CD4-positive, alpha-beta T cell treated with Interleukin-12 subunit alpha and Interleukin-12 subunit beta, for 1 hour (primary cell): ENCODE measurements around the gene DOCK9.

Experiments used
- DNase-seq: peaks from one replicate; pipeline ENCODE4 v3.0.0-alpha.2; 2020

Gene DOCK9

GRCh38 chr13:98977568-98978265, at the start of gene DOCK9:
TSS of gene DOCK9 (minus strand) at chr13:98978064. CDS start at chr13:98977909, 155 bp downstream.
- DNase-seq: no peak

- DNase-seq: no peak
These were observed 49.4 kb upstream of the DOCK9 start for GRCh38 chr13:99027260-99027659.

GRCh38 chr13:99022941-99023340, 45.1 kb upstream of the DOCK9 start:
- no peak for DNase-seq

- DNase-seq: no peak
These were observed 40.7 kb upstream of the DOCK9 start for GRCh38 chr13:99018418-99019180.

- DNase-seq: no peak
These were observed 38.0 kb upstream of the DOCK9 start for GRCh38 chr13:99015606-99016490.

GRCh38 chr13:99014522-99014921, 36.7 kb upstream of the DOCK9 start:
- DNase-seq: no peak

GRCh38 chr13:99013951-99014350, 36.1 kb upstream of the DOCK9 start:
- DNase-seq: no peak

- DNase-seq: no peak
These were observed 34.7 kb upstream of the DOCK9 start for GRCh38 chr13:99012539-99012938.

GRCh38 chr13:99009987-99010551, 32.2 kb upstream of the DOCK9 start:
- DNase-seq: no peak

GRCh38 chr13:99008577-99008976, 30.7 kb upstream of the DOCK9 start:
- DNase-seq: no peak

- no peak for DNase-seq
These were observed 29.6 kb upstream of the DOCK9 start for GRCh38 chr13:99007414-99007986.

GRCh38 chr13:99005609-99006008, 27.7 kb upstream of the DOCK9 start:
- no peak for DNase-seq

- DNase-seq: no peak
These were observed 27.1 kb upstream of the DOCK9 start for GRCh38 chr13:99004978-99005377.

GRCh38 chr13:99003851-99004471, 26.1 kb upstream of the DOCK9 start:
- no peak for DNase-seq

GRCh38 chr13:99003186-99003585, 25.3 kb upstream of the DOCK9 start:
- DNase-seq: no peak

- no peak for DNase-seq
These were observed 24.4 kb upstream of the DOCK9 start for GRCh38 chr13:99002172-99002710.

GRCh38 chr13:99000137-99000536, 22.3 kb upstream of the DOCK9 start:
- DNase-seq: no peak

- DNase-seq: no peak
These were observed 21.7 kb upstream of the DOCK9 start for GRCh38 chr13:98999639-98999952.

- peak; percentile 52 for DNase-seq
These were observed 21.2 kb upstream of the DOCK9 start for GRCh38 chr13:98998831-98999638.

GRCh38 chr13:98997738-98998641, 20.1 kb upstream of the DOCK9 start:
- no peak for DNase-seq
